HG03039 (cell line): ENCODE data around the gene FARP1.

Experiments used
- ATAC-seq: cut with Tn5 transposase; IDR thresholded peaks from one replicate; pipeline ENCODE4 v1.9.1; 2021; ENCODE audit warnings: mild to moderate bottlenecking, moderate library complexity; ENCODE audit not compliant: unreplicated experiment

The FARP1 gene

DNA sequence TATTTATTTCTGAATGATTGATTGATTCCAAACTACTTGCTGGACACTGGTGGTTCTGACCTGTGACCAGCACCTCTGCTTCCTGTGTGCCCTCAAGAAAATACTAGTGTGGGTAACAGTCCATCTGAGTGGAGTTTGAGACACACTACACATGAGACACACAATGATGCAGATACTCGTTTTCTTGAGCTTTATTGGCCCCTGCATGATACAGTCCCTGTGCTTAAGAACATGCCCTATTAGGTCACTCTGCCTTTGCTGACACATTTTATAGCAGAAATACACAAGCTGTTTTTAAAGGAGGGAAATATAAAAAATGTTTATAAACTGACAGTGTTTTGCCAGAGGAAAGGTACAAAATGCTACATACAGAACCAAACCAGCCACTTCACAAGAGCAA is 307.1 kb downstream of the FARP1 start:
- no peak for ATAC-seq

DNA sequence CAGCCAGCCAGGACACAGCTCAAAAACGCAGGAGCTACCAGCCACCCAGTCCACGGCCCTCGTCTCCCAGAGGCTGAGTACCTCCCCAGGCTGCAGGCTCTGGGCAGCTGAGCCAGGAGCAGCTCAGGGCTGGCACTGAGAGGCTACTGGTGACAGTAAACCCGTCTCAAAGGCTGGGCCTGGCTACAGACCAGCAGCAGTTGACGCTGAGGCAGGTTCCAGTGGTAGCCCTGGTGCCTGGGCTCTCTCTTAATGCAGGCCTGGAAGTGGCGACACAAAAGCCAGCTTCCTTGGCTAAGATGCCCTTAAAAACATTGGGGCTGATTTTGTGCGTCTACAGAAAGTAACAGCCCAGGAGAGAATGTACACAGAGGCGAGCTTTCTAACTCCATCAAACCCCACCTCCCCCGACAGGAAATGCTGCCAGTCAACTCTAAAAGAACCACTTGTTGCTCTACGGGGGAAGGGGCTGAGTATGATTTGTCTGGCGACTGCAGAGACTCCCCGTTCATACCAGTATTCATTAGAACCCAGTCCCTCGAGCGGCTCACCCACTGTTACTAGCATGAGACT is 307.7 kb downstream of the FARP1 start:
- no peak for ATAC-seq

DNA sequence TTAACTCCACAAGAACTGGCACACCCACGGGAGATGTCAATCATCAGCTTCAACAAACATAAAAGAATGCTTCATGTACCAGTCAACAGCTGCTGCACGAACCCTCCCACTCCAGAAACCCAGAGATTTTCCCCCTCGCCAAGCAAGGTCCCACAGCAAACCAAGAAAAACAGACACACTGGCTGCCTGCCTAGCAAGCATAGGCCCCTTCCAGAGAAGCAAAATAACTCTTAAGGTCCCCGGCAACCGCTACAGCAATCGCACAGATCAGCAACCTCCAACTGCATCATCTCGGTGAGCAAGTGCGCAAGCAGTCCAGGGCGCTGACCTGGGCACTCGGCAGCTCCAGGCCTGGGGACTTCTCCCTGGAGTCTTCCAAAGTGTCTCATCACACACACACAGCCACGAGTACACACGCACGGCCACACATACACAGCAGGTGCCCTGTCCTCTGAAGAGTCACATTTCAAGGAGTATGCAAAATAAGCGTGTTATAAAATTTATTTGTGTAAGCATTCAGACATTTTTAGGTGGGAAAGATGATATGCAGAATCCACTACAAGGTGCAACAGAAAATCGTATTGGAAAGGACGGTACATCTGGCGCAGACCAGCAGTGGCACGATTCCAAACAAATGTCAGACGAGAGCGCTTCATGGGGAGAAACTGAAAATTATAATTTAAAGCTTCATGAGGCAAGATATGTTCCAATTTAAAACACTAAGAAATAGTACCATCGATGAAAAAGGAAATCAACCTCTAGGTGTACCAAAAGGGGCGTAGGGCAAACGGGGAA is 309.0 kb downstream of the FARP1 start:
- ATAC-seq = no peak

DNA sequence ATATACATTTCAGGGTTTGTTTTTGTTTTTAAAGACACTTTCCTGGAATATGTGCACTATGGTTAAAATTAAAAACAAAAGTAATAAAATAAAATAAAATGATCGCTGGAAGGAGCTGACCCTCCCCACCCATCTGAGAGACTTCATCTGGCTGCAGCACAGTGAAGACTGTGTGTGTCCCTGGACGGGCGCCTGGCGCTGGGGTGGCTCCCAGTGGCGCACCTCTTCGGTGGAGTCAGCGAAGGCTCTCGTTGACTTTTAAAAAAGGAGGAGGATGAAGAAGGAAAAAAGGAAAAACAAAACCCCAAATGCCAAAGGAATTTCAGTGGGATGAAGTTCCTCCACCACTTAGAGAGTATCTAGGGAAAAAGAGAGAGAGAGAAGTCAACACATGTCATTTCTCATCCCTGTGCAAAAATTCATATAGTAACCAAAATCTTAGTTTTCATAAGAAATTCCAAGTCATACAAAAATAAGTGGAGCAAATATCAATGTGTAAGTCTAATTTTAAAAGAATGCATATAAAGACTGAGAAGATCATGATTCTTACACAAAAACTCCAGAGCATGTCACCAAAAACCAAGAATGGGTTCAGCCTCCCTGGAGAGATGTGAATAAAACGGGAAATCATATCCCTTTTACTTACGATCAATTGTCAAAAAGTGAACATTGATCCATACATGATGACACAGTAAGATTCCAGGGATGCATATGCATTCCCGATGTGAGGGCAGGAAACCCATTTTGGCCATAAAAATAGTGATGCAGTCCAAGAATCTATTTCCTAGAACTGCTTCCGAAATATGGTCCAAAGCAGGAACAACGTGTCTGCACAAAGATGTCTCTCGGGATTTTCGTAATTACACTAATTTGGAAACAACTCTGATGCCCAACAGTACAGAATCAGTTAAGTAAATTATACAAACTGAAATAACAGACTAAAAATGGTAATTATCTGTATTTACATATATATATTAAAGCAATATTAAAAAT is 310.3 kb downstream of the FARP1 start:
- ATAC-seq = no peak

DNA sequence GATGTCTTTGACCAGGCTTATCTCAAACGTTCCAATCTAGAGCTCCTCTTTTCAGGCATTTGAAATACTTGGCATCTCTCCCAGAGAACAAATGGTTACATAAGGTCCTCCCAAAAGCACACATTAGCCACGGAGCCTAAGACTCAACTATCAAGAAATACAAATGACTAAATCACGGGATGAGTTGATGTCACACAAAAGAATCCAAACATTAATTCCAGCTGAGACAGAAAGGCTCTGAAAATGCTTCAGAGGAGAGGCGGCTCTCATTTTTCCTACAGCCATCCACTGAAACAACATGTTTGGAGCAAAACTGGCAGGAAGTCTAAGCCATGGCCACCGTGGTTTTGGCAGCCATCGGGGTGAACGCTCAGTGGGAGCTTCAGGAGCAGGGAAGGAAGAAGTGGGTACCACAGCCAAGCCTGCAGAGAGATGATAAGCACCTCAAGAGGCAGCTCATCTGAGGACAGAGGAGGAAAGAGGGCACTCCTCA is 311.5 kb downstream of the FARP1 start:
- ATAC-seq = no peak

DNA sequence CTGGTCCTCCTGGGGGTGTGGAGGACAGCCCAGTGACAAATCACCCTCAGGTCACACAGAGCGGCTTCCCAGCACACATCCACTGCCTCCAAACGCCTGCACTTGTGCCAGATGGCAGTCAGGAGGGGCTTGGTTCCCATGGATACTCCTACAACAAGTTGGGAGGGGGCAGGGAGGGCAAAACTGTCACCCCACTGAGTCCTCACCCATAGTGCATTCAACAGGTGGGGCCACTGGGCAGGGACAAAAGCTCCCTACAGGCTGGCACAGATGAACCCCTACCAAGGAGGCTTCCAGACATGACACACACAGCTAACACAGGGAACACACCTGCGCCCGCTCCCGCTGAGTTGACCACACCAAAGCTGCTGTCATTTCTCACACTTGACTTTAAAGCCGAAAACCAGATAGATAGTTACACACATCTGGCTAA is 313.5 kb downstream of the FARP1 start:
- ATAC-seq = no peak

DNA sequence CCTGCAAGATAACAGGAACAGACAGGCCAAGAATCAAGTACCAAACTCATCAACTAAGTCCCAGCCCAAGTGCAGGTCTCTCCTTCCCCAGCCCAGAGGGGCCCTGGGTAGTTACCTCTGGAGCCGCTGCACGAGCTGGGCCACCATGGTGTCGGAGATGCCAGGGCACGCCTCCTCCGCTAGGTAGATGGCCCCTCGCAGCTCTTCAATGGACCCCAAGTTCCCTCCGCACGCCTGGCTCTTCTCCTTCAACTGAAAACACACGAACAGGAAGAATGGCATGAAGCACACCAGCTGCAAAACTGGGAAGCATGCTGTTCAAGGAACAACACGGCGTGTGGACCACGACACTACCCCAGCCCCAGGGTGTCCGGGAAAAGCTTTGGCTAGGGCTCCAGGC is 314.2 kb downstream of the FARP1 start:
- ATAC-seq = no peak

DNA sequence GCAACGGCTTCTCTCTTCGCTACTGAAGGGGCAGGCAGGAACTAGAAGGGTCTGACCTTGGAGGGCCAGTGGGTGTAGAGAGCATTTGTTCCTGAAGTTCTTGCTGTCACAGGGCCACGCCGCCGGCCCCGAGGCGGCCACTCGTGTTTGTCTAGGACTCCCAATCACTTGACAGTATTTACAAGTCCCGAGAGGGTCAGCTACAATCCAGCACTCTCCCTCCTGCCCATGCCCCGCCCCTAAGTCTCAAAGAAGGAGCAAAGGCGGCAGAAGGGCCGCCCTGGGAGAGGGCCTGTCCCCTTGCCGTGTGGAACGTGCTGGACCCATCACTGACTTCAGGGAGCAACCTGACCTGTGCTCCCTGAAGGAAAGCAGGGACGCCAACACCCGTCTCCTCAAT is 315.5 kb downstream of the FARP1 start:
- ATAC-seq = no peak

DNA sequence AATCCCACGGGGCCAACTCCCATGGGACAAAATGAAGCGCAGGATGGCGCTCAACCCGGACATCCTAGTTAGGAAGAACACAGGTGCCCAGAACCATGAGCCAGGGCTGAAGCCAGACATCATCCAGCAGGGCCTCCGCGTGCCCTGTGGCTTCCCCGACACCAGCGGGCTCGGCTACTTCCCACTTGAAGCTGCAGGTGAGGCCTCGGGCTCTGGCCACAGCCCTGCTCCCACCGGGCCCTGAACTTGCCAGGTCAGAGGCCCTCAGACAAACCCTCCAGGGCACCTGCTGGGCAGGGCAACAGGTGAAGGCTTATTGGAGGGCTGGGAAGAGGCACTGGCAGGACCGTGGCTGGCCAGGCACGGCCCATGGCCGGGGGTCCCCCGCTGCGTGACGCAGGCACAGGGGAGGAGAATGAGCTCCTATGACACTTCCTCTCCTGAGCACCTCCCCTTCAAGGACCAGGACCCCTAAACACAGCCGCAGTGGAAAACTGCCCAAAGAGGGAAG is 316.3 kb downstream of the FARP1 start:
- ATAC-seq = no peak

DNA sequence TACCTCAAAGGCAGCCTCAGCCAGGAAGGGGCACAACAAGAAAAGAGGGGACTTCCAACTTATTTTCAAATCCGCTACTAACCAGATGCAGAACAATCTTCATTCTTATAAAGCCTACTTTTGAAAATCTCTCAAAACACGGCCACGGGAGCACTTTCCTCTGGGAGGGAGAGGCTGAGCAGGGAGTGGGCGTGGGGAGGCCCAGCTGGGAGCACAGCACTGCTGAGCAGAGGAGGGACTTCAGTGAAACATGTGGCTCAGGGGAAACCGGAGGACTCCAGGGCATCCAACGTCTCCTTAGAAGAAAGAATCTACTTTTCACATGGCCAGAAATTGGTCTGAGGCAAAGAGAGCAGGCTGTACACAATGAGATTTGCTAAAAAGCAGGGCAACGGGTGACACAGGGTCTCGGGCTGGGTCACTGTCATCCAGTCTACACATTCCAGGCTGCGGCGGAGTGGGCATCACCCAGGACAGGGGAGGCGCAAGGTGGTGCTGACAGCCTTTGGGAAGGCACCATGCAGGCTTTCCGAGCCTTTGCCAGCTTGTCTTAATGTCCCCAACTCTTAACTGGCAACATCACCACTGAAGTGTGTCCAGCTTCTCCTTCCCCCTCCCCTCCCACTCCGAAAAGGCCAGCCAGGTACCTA is 317.0 kb downstream of the FARP1 start:
- no peak for ATAC-seq

DNA sequence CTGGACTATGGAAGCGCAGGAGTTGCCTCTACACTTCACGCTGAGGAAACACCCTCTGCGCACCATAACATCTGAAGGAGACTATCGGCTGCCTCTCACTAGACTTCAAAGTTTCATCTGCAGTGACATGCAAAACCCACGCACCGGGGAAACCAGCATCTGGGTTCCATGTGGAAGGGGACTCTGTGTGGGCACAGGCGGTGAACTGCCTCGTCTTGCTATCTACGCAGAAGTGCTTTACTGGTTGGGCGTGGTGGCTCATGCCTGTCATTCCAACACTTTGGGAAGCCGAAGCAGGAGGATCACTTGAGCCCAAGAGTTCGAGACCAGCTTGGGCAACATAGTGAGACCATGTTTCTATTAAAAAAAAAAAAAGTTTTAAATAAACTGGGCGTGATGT is 317.6 kb downstream of the FARP1 start:
- ATAC-seq = no peak

DNA sequence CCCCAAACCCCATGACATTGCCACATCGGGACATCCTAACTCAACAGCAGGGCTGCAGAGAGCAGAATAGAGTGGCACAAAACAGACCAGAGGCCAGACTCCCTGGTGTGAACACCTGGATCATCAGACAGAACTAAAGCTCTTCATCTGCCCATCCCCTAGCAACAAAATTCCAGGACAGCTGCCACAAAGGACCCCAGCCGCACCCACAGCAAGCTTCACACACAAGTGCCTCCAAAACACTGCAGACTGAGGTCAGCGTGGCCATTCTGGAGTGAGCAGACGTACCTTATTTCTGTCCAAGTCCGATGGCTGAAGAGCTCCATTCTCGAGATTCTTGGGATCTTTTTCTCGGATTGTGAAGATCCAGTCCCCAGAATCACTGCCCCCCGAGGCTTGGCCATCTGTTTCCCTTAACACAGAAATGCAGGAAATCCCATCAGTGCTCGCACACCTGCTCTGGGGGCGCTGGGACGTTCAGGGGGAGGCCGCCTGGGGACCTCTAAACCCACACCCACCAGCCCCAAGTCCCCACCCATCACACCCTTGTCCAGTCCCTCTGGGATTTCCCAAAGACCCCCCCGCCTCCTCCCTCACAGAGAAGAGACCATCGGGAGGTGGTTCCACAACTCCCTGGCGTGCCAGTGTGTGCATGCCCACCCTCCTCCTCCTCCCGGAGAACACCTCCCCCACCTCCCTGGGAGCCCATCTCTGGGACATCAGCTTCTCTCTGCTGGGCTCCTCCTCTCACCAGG is 318.8 kb downstream of the FARP1 start:
- no peak for ATAC-seq

DNA sequence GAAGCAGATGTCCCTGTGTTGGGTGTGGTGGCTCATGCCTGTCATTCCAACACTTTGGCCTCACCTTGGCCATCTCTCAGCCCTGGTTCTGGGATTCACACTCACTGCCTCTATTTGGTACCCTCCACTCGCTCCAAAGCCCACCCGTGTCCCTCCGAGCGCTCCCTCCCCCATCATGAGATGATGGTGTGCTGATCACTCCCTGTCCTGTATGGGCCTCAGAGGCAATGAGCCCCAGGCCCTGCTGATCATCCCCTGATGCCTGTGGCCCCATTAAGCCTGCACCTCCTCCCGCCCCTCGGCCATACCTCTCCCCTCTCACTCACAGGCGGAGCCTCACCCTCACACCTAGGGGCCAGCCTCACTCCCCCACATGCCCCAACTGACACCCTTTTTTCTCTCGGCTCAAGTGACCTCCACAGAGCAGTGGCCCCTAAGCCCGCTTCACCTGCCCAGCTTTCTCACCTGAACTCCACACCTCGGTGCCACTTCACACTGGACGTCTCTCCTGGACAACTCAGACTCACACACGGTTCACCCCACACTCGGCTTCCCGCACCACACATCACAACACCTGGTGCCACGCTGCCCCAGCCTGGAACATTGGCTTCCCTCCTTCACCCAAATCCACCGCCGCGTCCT is 319.5 kb downstream of the FARP1 start:
- ATAC-seq = no peak

DNA sequence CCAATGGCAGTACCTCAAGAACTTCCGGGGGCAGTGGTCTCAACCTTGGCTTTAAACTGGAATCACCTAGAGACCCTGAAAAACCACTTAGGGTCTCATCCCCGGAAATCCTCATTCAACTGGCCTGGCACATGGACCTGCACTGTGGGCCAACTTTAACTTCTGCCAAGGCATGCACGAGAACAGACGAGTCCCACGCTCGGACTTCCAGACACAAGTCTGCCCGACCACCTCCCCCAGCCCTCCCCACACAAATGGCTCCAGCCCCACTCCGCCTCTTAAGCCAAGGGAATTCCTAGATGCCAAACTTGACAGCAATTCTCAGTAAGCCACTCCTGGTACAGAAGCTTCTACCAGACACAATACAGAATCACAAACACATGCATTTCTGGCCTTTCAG is 320.1 kb downstream of the FARP1 start:
- no peak for ATAC-seq

DNA sequence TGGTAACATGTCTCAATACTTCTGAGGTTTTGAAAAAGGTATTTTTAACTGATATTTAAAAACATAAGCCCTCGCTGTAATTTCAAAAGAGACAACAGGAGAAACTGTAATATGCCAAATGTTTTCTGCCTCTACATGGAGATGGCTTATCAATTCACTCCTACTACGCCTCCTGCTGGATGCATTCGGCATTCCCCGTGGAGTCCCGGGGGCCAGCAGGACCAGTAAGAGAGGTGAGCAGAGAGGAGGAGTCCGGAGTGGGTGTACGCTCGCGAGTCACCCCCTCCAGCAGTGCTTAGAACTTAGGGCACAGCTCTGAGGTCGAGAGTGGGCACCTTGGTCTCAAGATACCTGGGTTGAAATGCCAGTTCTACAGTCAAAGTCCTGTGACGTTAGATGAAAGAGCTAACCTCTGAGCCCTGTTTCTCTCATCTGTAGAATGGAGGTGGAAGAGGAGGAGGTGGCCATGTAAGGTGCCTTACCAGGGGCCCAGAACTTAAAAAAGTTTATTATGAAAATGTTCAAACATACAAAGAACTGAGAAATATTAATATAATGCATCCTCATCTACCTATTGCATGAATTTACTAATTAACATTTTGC is 323.8 kb downstream of the FARP1 start:
- ATAC-seq = no peak

DNA sequence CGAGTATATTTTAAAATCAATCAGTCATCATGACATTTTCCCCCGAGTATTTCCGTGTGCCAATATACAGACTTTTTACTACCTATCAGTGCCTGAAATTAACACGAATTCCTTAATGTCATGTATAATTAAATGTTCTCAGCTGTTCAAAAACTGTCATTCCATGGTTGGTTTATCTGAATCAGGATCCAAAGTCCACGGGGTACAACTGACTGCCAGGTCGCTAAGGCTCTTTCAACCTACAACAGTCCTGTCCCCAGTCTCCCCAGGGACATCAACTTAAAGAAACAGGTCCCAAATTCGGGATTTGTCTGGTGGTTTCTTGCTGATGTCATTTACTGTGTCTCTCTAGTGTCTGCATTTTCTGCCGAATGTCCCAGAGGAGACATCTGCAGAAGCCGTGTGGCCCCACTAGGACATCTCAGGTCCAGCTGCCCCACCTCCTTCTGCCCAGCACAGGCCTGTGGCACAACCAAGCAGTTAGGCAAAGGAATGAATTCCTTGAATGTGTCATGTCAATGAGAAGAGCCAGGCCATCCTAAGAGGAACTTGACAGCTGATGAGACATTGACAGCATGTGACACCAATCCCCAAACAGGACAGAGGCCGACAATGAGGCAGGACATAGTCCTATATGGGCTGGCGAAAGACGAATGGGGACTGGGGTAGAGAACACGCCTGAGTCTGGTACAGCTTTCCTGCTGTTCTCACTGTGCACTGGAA is 324.5 kb downstream of the FARP1 start:
- no peak for ATAC-seq

DNA sequence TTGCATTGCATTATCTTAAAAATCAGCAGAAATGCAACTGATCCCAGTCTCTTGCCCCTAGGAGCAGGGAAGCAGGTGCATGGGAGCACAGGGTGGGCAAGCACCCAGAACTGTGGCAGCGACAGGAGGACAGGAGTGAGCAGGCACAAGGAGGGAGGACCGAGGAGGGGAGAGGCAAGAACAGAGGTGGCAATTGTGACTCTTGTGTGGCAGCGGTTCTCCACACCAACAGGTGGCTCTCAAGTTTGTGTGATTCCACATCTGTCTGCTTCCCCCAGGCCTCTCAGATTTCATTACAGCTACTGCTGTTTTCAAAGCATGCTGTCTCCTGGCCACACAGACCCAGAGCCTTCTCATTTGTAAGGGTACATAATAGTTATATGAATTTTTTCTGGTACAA is 325.5 kb downstream of the FARP1 start:
- no peak for ATAC-seq

DNA sequence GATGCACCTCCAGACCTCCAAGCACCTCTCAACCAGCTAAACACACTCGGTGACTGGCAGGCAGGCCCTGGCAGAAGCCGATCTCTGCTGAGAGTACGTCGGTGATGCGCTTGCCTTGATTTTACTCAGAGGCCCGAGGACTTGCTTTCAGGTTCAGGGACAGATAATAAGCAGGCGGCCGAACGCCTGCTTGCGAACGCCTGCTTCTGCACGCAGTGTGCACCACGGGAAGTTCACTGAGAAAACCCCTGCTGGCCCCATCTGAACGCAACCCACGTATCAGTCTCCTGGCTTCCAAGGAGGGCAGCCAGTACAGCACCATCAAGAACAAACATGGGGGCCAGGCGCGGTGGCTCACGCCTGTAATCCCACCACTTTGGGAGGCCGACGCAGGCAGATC is 326.0 kb downstream of the FARP1 start:
- ATAC-seq = no peak
